Measurements from ENCODE around the gene SLC6A12.

DNA sequence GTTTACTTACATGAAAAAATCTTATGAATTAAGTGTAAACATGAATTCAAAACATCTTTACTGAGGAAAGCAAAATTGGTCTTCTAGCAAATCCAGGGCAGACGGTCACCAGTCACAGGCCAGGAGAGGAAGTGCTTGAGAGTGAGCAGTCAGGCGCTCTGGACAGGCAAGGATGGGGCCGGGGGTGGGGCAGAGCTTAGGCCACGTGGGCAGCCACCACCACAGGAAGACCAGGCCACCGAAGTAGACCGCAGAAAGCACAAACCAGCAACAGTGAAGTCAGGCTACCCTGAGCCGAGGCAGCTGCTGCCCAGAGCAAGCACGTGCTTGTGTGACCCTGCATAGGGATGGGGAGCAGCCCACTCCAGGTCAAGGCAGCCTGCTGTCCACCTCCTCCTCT is 33.5 kb downstream of the SLC6A12 start:
- TF ChIP-seq, protein P1, sequence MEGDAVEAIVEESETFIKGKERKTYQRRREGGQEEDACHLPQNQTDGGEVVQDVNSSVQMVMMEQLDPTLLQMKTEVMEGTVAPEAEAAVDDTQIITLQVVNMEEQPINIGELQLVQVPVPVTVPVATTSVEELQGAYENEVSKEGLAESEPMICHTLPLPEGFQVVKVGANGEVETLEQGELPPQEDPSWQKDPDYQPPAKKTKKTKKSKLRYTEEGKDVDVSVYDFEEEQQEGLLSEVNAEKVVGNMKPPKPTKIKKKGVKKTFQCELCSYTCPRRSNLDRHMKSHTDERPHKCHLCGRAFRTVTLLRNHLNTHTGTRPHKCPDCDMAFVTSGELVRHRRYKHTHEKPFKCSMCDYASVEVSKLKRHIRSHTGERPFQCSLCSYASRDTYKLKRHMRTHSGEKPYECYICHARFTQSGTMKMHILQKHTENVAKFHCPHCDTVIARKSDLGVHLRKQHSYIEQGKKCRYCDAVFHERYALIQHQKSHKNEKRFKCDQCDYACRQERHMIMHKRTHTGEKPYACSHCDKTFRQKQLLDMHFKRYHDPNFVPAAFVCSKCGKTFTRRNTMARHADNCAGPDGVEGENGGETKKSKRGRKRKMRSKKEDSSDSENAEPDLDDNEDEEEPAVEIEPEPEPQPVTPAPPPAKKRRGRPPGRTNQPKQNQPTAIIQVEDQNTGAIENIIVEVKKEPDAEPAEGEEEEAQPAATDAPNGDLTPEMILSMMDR (IDR thresholded peaks at IDR 0.05; ENCODE audit: poor library complexity, severe bottlenecking): no peak
- TF ChIP-seq EP300 (conservative IDR thresholded peaks at IDR 0.05; ENCODE audit: poor library complexity, severe bottlenecking) (no peak), POLR2AphosphoS5 (IDR thresholded peaks at IDR 0.05) (no peak)
- TF ChIP-seq, protein P2, sequence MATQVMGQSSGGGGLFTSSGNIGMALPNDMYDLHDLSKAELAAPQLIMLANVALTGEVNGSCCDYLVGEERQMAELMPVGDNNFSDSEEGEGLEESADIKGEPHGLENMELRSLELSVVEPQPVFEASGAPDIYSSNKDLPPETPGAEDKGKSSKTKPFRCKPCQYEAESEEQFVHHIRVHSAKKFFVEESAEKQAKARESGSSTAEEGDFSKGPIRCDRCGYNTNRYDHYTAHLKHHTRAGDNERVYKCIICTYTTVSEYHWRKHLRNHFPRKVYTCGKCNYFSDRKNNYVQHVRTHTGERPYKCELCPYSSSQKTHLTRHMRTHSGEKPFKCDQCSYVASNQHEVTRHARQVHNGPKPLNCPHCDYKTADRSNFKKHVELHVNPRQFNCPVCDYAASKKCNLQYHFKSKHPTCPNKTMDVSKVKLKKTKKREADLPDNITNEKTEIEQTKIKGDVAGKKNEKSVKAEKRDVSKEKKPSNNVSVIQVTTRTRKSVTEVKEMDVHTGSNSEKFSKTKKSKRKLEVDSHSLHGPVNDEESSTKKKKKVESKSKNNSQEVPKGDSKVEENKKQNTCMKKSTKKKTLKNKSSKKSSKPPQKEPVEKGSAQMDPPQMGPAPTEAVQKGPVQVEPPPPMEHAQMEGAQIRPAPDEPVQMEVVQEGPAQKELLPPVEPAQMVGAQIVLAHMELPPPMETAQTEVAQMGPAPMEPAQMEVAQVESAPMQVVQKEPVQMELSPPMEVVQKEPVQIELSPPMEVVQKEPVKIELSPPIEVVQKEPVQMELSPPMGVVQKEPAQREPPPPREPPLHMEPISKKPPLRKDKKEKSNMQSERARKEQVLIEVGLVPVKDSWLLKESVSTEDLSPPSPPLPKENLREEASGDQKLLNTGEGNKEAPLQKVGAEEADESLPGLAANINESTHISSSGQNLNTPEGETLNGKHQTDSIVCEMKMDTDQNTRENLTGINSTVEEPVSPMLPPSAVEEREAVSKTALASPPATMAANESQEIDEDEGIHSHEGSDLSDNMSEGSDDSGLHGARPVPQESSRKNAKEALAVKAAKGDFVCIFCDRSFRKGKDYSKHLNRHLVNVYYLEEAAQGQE (IDR thresholded peaks at IDR 0.05; ENCODE audit: borderline replicate concordance): no peak
